Astrocyte of the cerebellum (primary cell): ENCODE measurements around the gene PLGRKT.

ENCODE experiments used
- DNase-seq: peaks from one replicate; pipeline ENCODE4 v3.0.0-alpha.2; 2011; ENCODE audit warnings: low read depth
- H3K4me3 ChIP-seq: 2 replicates; pipeline ENCODE4 v1.5.1; 2011; ENCODE audit warnings: mild to moderate bottlenecking, low read depth, low read length, moderate library complexity
- in situ Hi-C: cut with HindIII; loops from 2 replicates; pipeline ENCODE4 v1.10.0; 2017; ENCODE audit warnings: low sequenced_read_pairs
- TF ChIP-seq, protein P1 (sequence below): IDR thresholded peaks from 2 replicates; pipeline ENCODE4 v1.5.1; 2012; ENCODE audit warnings: low read length, low read depth, moderate library complexity, mild to moderate bottlenecking; ENCODE audit errors: missing control alignments

The PLGRKT gene

DNA sequence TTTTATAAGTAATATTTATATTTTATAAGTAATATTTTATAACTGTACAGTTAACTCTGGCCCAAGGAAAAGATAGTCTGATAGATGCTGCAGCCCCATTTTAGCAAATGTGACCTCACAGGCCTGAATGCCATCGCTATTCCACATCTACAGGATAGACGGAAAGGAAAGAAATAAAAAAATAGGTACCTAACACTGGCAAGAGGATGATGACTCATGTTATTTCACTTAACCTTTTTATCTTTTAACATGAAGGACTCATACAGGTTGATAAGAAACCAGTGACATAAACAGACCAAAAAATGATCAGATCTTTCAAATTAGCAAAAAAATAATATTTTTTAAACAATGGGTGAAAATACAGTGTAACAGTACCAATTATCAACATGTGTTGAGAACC, 15.3 kb upstream of the PLGRKT start:
- no peak for DNase-seq
- no peak overlapping the region for H3K4me3 ChIP-seq
- in situ Hi-C loops: loop anchor here (10.0 kb wide), 1 partner anchor 82 kb away; no protein-coding TSS in a partner anchor
- TF ChIP-seq, protein P1, sequence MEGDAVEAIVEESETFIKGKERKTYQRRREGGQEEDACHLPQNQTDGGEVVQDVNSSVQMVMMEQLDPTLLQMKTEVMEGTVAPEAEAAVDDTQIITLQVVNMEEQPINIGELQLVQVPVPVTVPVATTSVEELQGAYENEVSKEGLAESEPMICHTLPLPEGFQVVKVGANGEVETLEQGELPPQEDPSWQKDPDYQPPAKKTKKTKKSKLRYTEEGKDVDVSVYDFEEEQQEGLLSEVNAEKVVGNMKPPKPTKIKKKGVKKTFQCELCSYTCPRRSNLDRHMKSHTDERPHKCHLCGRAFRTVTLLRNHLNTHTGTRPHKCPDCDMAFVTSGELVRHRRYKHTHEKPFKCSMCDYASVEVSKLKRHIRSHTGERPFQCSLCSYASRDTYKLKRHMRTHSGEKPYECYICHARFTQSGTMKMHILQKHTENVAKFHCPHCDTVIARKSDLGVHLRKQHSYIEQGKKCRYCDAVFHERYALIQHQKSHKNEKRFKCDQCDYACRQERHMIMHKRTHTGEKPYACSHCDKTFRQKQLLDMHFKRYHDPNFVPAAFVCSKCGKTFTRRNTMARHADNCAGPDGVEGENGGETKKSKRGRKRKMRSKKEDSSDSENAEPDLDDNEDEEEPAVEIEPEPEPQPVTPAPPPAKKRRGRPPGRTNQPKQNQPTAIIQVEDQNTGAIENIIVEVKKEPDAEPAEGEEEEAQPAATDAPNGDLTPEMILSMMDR: no peak

DNA sequence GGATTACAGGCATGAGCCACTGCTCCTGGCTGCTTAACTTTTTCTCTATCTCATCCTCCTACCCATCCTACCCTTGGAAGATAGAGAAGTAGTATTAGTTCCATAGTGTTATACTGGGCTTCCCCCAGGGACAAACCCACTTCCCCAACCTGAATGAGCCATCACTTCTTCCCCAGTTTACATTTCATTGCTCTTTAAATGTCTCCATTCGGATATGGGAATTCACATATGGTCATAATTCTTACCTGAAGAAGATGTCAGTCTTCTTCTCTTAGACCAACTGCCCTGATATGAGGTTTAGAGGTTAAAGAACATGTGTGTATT, 14.5 kb upstream of the PLGRKT start:
- in situ Hi-C loops: loop anchor here (10.0 kb wide), 1 partner anchor 83 kb away; no protein-coding TSS in a partner anchor
- TF ChIP-seq, protein P1: no peak
- DNase-seq: no peak
- H3K4me3 ChIP-seq: no peak overlapping the region

DNA sequence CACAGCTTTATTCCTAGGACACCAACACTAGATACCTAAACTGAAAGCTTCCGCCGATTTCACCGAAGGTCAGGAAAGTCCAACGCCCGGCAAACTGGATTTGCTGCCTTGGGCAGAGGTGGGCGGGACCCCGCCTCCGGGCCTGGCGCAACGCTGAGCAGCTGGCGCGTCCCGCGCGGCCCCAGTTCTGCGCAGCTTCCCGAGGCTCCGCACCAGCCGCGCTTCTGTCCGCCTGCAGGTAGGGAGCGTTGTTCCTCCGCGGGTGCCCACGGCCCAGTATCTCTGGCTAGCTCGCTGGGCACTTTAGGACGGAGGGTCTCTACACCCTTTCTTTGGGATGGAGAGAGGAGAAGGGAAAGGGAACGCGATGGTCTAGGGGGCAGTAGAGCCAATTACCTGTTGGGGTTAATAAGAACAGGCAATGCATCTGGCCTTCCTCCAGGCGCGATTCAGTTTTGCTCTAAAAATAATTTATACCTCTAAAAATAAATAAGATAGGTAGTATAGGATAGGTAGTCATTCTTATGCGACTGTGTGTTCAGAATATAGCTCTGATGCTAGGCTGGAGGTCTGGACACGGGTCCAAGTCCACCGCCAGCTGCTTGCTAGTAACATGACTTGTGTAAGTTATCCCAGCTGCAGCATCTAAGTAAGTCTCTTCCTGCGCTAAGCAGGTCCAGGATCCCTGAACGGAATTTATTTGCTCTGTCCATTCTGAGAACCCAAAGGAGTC, 12.8 kb upstream of the PLGRKT start, which contains the start of gene CD274:
Gene CD274 (plus strand): TSS at position 184 of the 733 bp plus-strand sequence. CDS start 5,572 bp downstream, outside the sequence.
- DNase-seq: no peak

DNA sequence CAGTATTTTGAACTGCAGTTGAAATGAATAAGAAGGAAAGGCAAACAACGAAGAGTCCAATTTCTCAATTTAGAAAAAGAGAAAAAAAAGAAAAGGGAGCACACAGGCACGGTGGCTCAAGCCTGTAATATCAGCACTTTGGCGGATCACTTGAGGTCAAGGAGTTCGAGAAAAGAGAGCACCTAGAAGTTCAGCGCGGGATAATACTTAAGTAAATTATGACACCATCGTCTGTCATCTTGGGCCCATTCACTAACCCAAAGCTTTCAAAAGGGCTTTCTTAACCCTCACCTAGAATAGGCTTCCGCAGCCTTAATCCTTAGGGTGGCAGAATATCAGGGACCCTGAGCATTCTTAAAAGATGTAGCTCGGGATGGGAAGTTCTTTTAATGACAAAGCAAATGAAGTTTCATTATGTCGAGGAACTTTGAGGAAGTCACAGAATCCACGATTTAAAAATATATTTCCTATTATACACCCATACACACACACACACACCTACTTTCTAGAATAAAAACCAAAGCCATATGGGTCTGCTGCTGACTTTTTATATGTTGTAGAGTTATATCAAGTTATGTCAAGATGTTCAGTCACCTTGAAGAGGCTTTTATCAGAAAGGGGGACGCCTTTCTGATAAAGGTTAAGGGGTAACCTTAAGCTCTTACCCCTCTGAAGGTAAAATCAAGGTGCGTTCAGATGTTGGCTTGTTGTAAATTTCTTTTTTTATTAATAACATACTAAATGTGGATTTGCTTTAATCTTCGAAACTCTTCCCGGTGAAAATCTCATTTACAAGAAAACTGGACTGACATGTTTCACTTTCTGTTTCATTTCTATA, 12.0 kb upstream of the PLGRKT start:
- no peak for DNase-seq
- TF ChIP-seq, protein P1: no peak
- in situ Hi-C loops: loop anchor here (10.0 kb wide), 2 partner anchors 85 to 265 kb away; partner anchors contain the start of gene INSL6
- H3K4me3 ChIP-seq: peak overlapping the region; percentile 43

More for the DNA sequence above, 12.8 kb upstream of the PLGRKT start, which contains the start of gene CD274:
- peak within 1 kb of the TSS; percentile 43 for H3K4me3 ChIP-seq
- TF ChIP-seq, protein P1: peak; percentile 71
- in situ Hi-C loops: loop anchor here (10.0 kb wide), 1 partner anchor 84 kb away; no protein-coding TSS in a partner anchor

DNA sequence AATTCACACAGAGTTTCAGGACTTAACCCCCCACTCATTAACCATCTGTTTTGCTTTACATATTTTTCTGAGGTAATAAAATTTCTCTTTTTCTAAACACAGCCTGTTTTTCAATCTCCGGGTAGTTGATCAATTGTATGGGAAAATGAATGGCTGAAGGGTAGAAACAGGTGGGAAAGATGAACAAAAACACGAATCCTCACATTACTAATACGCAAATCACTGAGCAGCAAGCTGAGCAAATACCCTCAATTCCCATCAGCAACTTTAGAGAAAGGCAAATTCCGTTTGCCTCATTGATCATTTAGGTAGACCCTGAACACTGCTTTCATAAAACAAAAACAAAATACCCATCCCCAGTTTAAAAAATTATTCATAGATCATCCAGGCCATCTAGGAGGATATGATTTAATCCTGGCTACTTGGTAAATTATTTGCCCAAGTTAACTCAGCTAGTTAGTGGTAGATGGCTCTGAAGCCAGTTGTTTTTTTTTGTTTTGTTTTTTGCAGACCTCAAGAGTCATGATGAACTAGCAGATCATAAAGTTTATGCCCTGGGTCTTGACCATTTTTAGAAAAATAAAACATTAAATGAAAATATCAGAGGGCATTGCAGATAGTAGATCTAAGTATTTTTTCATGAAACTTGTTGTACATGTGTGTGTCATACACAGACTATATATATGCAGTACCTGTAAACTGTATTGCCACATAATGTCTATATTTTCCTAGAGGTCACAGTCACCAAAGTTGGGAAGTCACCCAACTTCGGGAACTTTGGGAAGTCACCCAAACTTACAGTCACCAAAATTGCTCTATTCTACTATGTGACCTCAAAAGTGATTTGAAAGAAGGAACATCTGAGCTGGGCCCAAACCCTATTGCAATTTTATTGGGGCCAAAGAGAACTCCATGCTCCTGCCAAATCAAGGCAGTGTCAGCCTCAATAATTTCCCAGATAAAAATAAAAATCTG, 11.0 kb upstream of the PLGRKT start:
- no peak for DNase-seq
- TF ChIP-seq, protein P1: no peak
- H3K4me3 ChIP-seq: no peak overlapping the region
- in situ Hi-C loops: loop anchor here (10.0 kb wide), 1 partner anchor 264 kb away; the partner anchor contains the start of gene INSL6
